ENCODE results near the gene MGAT4D.

MGAT4D gene

GRCh38 chr4:140469791-140470733 is 28.0 kb downstream of the MGAT4D start:
- DNase-seq (ENCODE audit: extremely low read depth, low read depth), result no peak
- no peak overlapping the region for H3K4me3 ChIP-seq (replicated peaks; ENCODE audit: low read depth, low read length)
- TF ChIP-seq CTCF (IDR thresholded peaks at IDR 0.05; ENCODE audit: low read depth, low read length, missing control alignments), result no peak

GRCh38 chr4:140466146-140466545 is 31.9 kb downstream of the MGAT4D start:
- H3K4me3 ChIP-seq (replicated peaks; ENCODE audit: low read depth, low read length), result no peak overlapping the region
- no peak for TF ChIP-seq CTCF (IDR thresholded peaks at IDR 0.05; ENCODE audit: low read depth, low read length, missing control alignments)
- DNase-seq (ENCODE audit: extremely low read depth, low read depth), result no peak

DNA sequence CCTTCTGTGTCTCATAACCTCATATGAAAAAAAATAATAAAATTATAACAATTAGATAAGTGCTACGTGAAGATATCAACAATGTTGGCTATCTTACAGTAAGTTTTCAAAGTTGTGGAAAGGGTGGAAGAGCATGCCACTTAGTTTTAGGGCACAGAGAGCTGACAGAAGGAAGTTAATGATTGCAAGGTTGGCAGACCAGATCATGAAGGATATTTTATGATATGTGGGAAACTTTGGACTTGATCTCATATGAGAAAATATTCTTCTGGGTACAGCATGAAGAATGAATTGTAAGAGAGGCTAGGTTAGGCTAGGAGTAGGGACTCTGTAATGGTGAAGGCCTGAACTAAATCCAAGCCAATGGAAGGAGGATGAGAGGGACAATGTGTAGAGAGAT is 34.5 kb downstream of the MGAT4D start:
- no peak for DNase-seq (ENCODE audit: extremely low read depth, low read depth)
- TF ChIP-seq CTCF (IDR thresholded peaks at IDR 0.05; ENCODE audit: low read depth, low read length, missing control alignments), result no peak
- H3K4me3 ChIP-seq (replicated peaks; ENCODE audit: low read depth, low read length), result no peak overlapping the region

GRCh38 chr4:140463182-140463581 is 34.9 kb downstream of the MGAT4D start:
- H3K4me3 ChIP-seq (replicated peaks; ENCODE audit: low read depth, low read length), result no peak overlapping the region
- no peak for TF ChIP-seq CTCF (IDR thresholded peaks at IDR 0.05; ENCODE audit: low read depth, low read length, missing control alignments)
- no peak for DNase-seq (ENCODE audit: extremely low read depth, low read depth)

GRCh38 chr4:140450352-140450751 is 47.7 kb downstream of the MGAT4D start:
- H3K4me3 ChIP-seq (replicated peaks; ENCODE audit: low read depth, low read length), result no peak overlapping the region
- DNase-seq (ENCODE audit: extremely low read depth, low read depth), result no peak
- TF ChIP-seq CTCF (IDR thresholded peaks at IDR 0.05; ENCODE audit: low read depth, low read length, missing control alignments), result no peak

DNA sequence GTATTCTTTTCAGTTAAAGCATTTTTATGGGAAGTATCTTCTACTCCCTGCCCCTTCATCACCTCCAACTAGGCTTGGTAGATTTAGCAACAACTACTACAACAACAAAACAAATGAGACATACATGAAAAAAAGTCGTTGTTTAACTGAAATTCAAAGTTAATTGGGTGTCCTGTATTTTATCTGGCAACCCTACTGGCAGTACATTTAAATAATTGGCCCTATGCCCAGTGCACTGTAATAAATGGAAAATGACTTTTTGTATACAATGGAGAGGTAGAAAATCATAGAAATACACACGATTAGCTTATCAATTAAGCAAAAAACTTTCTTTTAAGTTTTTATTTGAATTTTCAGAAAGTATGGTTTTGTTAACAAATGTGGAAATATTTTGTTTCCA is 49.3 kb downstream of the MGAT4D start:
- no peak for TF ChIP-seq CTCF (IDR thresholded peaks at IDR 0.05; ENCODE audit: low read depth, low read length, missing control alignments)
- no peak overlapping the region for H3K4me3 ChIP-seq (replicated peaks; ENCODE audit: low read depth, low read length)
- no peak for DNase-seq (ENCODE audit: extremely low read depth, low read depth)
